GM12892 (cell line): ENCODE measurements around the gene SCG2.

Experiments used
- POLR2A ChIP-seq: IDR thresholded peaks from 2 replicates; pipeline ENCODE4 v1.6.1; 2011; ENCODE audit warnings: low read depth, low read length, control low read depth
- POLR2AphosphoS5 ChIP-seq: IDR thresholded peaks from 2 replicates; pipeline ENCODE4 v1.6.1; 2011; ENCODE audit warnings: low read depth, low read length, control low read depth
- TAF1 ChIP-seq: IDR thresholded peaks from 2 replicates; pipeline ENCODE4 v1.6.1; 2011; ENCODE audit warnings: low read depth, mild to moderate bottlenecking, control low read depth, low read length, borderline replicate concordance

DNA sequence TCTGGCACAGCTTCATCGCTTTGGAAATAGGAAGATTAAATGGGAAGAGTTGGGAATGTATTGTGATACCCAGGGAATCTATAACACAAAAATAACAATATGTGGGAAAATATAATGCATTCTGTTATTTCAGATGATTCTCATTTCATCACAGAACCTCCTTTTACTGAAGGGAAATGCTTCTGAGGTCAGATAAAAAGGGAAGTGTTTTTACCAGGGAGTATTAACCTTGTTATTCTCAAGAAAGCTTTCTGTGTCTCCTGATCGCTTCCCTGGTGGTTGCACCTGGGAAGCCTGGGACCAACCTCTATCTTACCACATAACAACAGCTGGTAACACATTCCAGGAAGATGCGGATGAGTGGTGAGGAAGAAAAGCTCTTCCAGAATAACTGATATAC is 47.2 kb downstream of the SCG2 start:
- TF ChIP-seq POLR2AphosphoS5 (no peak), POLR2A (no peak), TAF1 (no peak)
